Memory B cell (primary cell): ENCODE results near the gene SDK1.

Experiments
- ATAC-seq: fragments of 150-1000 bp; cut with Tn5 transposase; 2 replicates; pipeline ENCODE4 v1.10.0; 2021; ENCODE audit warnings: low read depth, mild to moderate bottlenecking, moderate library complexity
- DNase-seq, 2 donors: peaks; one replicate each; pipeline ENCODE4 v3.0.0; 2022; ENCODE audit warnings: low spot score in 2 of 2
- H3K27ac Mint-ChIP-seq: one replicate; pipeline ENCODE4 v1.8.0; 2022; ENCODE audit warnings: mild to moderate bottlenecking, moderate library complexity, mixed read lengths
- H3K27me3 Mint-ChIP-seq: one replicate; pipeline ENCODE4 v1.8.0; 2022; ENCODE audit warnings: mixed read lengths
- H3K36me3 Mint-ChIP-seq: one replicate; pipeline ENCODE4 v1.8.0; 2022; ENCODE audit warnings: mild to moderate bottlenecking, mixed read lengths
- H3K4me1 Mint-ChIP-seq: one replicate; pipeline ENCODE4 v1.8.0; 2022; ENCODE audit warnings: mixed read lengths
- H3K4me3 Mint-ChIP-seq: one replicate; pipeline ENCODE4 v1.8.0; 2022; ENCODE audit warnings: mild to moderate bottlenecking, moderate library complexity, mixed read lengths
- H3K9me3 Mint-ChIP-seq: one replicate; pipeline ENCODE4 v1.8.0; 2022; ENCODE audit warnings: mixed read lengths

SDK1 gene

DNA sequence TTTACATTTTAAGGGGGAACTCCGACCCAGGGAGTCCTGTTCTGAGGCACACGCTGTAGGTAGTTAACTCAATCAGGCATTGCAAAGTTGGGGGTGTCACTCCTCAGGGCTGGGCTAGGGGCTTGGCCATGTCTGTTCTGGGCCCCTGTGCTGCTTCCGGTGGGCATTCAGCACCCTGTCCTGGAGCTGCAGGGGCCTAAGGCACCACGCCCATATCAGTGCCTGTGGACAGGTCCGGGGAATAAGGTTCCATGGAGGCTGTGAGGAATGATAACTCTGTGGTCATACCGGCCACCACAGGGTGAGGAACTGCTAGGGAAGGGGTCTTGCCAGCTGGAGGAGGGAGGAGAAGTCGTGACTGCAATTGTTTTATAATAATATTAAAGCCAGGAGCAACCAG lies 842.0 kb downstream of the SDK1 start:
- no peak overlapping the region for H3K27ac Mint-ChIP-seq
- ATAC-seq (no peak), DNase-seq (no peak)
- H3K9me3 Mint-ChIP-seq: no peaks in the 10 kb centered on the region
- peaks cover 6% of the 10 kb centered on the region for H3K4me1 Mint-ChIP-seq
- H3K4me3 Mint-ChIP-seq: no peak overlapping the region
- no peaks in the 10 kb centered on the region for H3K36me3 Mint-ChIP-seq
- peaks cover 20% of the 10 kb centered on the region for H3K27me3 Mint-ChIP-seq

DNA sequence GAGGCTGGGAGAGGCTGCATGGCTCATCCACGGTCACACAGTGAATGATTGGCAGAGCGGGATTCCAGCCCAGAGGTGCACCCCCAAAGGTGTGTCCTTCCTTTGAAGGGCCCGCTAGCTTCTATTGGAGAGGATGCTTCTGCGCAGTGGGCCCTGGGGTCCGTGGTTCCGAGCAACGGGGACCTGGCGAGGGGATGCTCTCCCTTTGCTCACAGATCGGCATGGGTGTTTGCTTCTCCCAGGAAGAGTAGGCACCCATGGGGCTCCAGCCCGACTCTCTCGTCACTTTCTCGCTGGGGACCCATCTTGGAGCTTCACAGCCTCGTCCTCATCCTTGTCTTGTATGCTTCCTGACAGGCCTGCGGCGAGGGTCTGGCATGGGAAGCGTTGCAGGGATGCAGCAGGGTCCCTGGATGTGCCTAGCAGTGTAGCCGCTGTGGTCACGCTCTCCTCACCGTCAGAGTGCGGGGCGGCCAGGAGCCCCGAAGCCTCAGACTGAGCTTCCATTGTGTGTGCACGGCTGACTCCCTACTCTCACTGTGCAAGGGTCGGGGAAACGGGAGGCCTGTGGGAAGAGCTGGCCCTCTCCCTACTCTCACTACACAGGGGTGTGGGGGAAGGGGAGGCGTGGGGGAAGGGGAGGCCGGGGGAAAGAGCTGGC lies 842.6 kb downstream of the SDK1 start:
- H3K27me3 Mint-ChIP-seq: peaks cover 20% of the 10 kb centered on the region
- ATAC-seq: no peak

DNA sequence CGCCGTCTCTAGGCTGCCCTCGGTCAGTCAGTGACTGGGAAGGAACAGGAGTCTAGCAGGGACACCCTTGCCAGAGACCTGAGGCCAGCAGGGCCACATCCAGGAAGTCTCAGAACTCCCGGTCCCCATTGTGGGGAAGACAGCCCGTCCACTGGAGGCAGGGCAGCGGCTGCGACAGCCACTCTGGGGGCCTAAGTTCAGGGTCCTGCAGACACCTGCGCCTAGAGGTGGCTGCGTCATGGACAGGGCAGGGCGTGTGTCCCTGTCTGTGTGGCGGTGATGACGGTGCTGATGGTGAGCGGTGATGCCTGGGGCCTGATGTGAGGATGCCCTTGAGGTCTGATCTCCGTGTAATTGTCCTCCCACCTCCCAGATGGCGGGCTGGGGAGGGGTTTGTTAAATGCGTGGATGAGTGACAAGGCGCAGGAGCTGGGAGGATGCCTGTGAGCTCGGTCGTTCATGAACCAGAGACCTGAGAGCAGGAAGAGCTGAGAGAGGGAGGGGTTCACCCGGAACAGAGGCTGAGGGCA lies 843.2 kb downstream of the SDK1 start:
- no peak overlapping the region for H3K4me3 Mint-ChIP-seq
- H3K9me3 Mint-ChIP-seq: no peaks in the 10 kb centered on the region
- H3K27ac Mint-ChIP-seq: no peak overlapping the region
- peaks cover 20% of the 10 kb centered on the region for H3K27me3 Mint-ChIP-seq
- DNase-seq: no peak
- ATAC-seq: no peak
- no peaks in the 10 kb centered on the region for H3K36me3 Mint-ChIP-seq
- H3K4me1 Mint-ChIP-seq: peaks cover 6% of the 10 kb centered on the region

More for the DNA sequence above, 842.6 kb downstream of the SDK1 start:
- no peaks in the 10 kb centered on the region for H3K36me3 Mint-ChIP-seq
- H3K27ac Mint-ChIP-seq: no peak overlapping the region
- H3K4me3 Mint-ChIP-seq: no peak overlapping the region
- DNase-seq: no peak
- H3K4me1 Mint-ChIP-seq: peaks cover 6% of the 10 kb centered on the region
- no peaks in the 10 kb centered on the region for H3K9me3 Mint-ChIP-seq

DNA sequence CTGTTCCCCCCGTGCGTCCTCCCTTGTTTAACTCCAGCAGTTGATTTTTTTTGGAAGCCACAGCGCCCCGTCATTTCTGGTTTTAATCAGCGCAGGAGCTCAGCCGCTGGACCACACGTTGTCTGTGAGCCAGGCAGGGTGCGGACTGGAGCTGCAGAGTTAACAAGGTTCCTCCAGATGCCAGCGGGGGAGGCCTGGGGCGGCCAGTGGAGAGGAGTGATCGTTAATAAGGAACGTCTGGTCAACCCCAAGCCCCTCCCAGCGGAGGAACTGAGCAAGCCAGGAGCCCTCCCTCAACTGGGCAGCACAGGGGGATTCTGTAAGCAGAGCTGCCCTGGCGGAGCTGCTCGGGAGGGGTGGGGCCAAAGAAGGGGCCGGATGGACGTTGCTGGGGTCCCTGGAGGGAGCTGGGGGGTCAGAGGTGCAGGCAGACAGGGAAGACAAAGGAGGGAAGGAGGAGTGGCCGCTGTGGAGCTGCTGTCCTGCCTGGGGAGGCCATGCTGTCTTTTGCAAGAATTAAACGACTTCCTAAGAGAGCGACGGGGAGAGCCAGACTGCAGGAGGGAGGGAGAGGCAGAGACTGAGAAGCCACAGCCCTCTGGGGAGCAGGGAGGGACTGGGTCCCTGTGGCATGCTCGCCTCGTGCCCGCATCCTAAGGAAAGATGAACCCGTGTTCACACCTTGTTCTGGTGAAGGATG lies 843.9 kb downstream of the SDK1 start:
- H3K36me3 Mint-ChIP-seq: no peaks in the 10 kb centered on the region
- no peaks in the 10 kb centered on the region for H3K9me3 Mint-ChIP-seq
- no peak overlapping the region for H3K4me3 Mint-ChIP-seq
- H3K27me3 Mint-ChIP-seq: peaks cover 22% of the 10 kb centered on the region
- ATAC-seq (no peak), DNase-seq (no peak)
- peaks cover 6% of the 10 kb centered on the region for H3K4me1 Mint-ChIP-seq
- H3K27ac Mint-ChIP-seq: no peak overlapping the region

DNA sequence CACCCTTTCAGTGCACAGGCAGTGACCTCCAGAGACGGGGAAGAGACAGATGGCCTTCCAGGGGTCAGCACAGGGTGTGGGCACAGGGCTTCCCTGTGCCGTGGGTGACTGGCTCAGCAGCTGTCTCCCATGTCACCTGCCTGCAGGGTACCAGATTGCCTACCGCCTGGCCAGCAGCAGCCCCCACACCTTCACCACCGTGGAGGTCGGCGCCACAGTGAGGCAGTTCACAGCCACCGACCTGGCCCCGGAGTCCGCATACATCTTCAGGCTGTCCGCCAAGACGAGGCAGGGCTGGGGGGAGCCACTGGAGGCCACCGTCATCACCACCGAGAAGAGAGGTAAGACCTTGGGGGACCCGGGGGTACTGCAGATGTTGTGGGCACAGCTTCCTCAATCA lies 844.5 kb downstream of the SDK1 start:
- Mint-ChIP-seq H3K9me3 (no peaks in the 10 kb centered on the region), H3K27ac (no peak overlapping the region), H3K4me3 (no peak overlapping the region), H3K27me3 (peaks cover 22% of the 10 kb centered on the region), H3K36me3 (no peaks in the 10 kb centered on the region), H3K4me1 (peaks cover 6% of the 10 kb centered on the region)
- ATAC-seq: no peak
- DNase-seq: no peak

DNA sequence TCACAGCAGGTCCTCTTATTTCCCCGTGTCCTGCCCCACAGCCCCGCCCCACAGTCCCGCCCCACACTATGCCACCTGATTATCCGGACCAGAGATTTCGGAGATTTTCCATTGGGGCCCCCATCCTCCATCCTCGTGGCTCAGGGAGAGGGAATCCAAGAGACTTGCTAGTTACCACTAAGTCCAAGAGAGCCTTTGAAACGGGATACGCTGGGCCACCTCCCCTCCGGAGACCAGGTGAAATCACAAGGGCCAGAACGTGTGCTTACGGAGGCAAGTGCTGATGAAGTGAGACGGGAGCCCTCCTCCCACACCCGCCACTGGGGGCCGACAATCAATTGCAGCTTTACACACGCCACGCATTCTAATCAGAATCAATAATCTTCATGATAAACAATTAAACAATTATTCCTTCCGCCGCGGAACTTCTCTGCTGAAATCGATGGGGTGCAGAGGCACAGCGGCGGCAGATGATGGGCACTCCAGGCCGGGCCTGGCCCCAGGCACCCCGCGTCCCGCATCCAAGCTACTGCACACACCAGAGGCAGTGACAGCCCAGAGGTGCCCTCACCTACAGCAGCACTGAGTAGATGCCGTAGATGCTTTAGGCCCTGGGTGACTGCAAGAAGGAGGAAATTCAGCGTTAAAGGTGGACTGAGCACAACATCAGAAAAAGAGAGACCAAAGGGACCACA lies 847.0 kb downstream of the SDK1 start:
- H3K27me3 Mint-ChIP-seq: peaks cover 24% of the 10 kb centered on the region
- peaks cover 6% of the 10 kb centered on the region for H3K4me1 Mint-ChIP-seq
- H3K27ac Mint-ChIP-seq: no peak overlapping the region
- H3K9me3 Mint-ChIP-seq: no peaks in the 10 kb centered on the region
- no peak for ATAC-seq
- no peak for DNase-seq
- H3K36me3 Mint-ChIP-seq: no peaks in the 10 kb centered on the region
- H3K4me3 Mint-ChIP-seq: no peak overlapping the region

GRCh38 chr7:4149236-4149635 lies 848.2 kb downstream of the SDK1 start:
- no peaks in the 10 kb centered on the region for H3K36me3 Mint-ChIP-seq
- peaks cover 6% of the 10 kb centered on the region for H3K4me1 Mint-ChIP-seq
- H3K27me3 Mint-ChIP-seq: peaks cover 19% of the 10 kb centered on the region
- ATAC-seq (no peak), DNase-seq (no peak)
- H3K4me3 Mint-ChIP-seq: no peak overlapping the region
- H3K9me3 Mint-ChIP-seq: no peaks in the 10 kb centered on the region
- H3K27ac Mint-ChIP-seq: no peak overlapping the region

DNA sequence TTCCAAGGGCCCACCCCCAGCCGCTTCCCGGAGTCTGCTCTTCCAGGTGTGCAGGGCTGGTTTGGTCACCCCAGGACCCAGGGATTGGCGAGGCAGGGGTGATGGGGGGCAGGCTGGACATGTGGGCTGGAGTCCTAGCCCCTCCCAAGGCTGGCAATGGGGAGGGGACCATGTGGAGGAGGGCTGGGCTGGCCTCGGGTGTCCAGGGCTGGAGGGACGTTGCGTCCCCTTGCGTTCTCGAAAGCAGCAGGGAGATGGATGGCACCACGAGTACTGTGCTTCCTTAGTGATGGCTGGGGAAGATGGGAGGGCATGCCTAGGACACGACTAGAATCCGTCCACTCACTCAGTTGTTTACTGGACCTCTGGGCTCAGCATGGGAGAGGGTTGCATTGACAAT lies 848.6 kb downstream of the SDK1 start:
- H3K9me3 Mint-ChIP-seq: no peaks in the 10 kb centered on the region

DNA sequence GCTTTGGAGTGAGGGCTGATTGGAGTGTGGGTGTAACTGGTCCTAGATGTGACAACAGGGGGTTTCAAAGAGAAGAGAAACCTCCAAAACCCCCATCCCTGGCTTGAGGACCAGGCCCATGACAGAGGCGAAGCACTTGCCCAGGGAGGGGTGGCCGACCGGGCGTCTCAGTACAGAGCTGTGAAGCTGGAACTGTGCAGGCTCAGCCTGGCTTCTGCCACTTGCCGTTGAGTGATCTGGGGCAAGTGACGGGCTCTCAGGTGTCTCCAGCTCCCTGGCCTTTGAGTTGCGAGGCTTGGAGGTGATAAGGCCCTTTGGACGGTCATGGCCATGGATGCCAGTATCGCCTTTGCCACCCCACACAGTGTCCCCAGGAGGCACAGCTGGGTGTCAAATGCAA lies 849.7 kb downstream of the SDK1 start:
- no peak for ATAC-seq
- H3K36me3 Mint-ChIP-seq: no peaks in the 10 kb centered on the region
- peaks cover 11% of the 10 kb centered on the region for H3K27me3 Mint-ChIP-seq
- no peaks in the 10 kb centered on the region for H3K9me3 Mint-ChIP-seq
- no peak overlapping the region for H3K27ac Mint-ChIP-seq
- DNase-seq: no peak
- no peaks in the 10 kb centered on the region for H3K4me1 Mint-ChIP-seq
- no peak overlapping the region for H3K4me3 Mint-ChIP-seq

More for the DNA sequence above, 848.6 kb downstream of the SDK1 start:
- Mint-ChIP-seq H3K4me3 (no peak overlapping the region), H3K36me3 (no peaks in the 10 kb centered on the region), H3K4me1 (peaks cover 3% of the 10 kb centered on the region), H3K27ac (no peak overlapping the region), H3K27me3 (peaks cover 17% of the 10 kb centered on the region)
- no peak for ATAC-seq
- DNase-seq: no peak

GRCh38 chr7:4151524-4151923 lies 850.5 kb downstream of the SDK1 start:
- Mint-ChIP-seq H3K27ac (no peak overlapping the region), H3K4me1 (no peaks in the 10 kb centered on the region), H3K36me3 (no peaks in the 10 kb centered on the region), H3K9me3 (no peaks in the 10 kb centered on the region), H3K27me3 (peaks cover 7% of the 10 kb centered on the region), H3K4me3 (no peak overlapping the region)
- DNase-seq (no peak), ATAC-seq (no peak)

- Mint-ChIP-seq H3K4me3 (no peak overlapping the region), H3K4me1 (peaks cover 1% of the 10 kb centered on the region), H3K9me3 (peaks cover 2% of the 10 kb centered on the region), H3K27ac (no peak overlapping the region), H3K36me3 (no peaks in the 10 kb centered on the region), H3K27me3 (peaks cover 10% of the 10 kb centered on the region)
- no peak for DNase-seq
- ATAC-seq: no peak
Observed at GRCh38 chr7:4151926-4152549, 851.0 kb downstream of the SDK1 start.

GRCh38 chr7:4154882-4155535 lies 854.0 kb downstream of the SDK1 start:
- no peak for DNase-seq
- Mint-ChIP-seq H3K36me3 (no peaks in the 10 kb centered on the region), H3K4me3 (no peak overlapping the region), H3K27me3 (peaks cover 10% of the 10 kb centered on the region), H3K4me1 (peaks cover 2% of the 10 kb centered on the region), H3K27ac (no peak overlapping the region), H3K9me3 (peaks cover 3% of the 10 kb centered on the region)
- ATAC-seq: no peak

GRCh38 chr7:4156190-4156589 lies 855.1 kb downstream of the SDK1 start:
- H3K27ac Mint-ChIP-seq: no peak overlapping the region
- no peak for ATAC-seq
- no peaks in the 10 kb centered on the region for H3K36me3 Mint-ChIP-seq
- peaks cover 2% of the 10 kb centered on the region for H3K4me1 Mint-ChIP-seq
- peaks cover 10% of the 10 kb centered on the region for H3K27me3 Mint-ChIP-seq
- no peak for DNase-seq
- H3K9me3 Mint-ChIP-seq: peaks cover 3% of the 10 kb centered on the region
- H3K4me3 Mint-ChIP-seq: no peak overlapping the region
